SK-N-MC (cell line): ENCODE data around the gene ATE1.

Experiments
- EZH2 ChIP-seq: fragments of 200-600 bp; sonication (generic); IDR thresholded peaks from one replicate; pipeline ENCODE4 v1.6.1; 2017; ENCODE audit warnings: antibody characterized with exemption
- POLR2AphosphoS5 ChIP-seq: IDR thresholded peaks from 2 replicates; pipeline ENCODE4 v1.6.1; 2012; ENCODE audit warnings: mild to moderate bottlenecking, low read depth, low read length, borderline replicate concordance

DNA sequence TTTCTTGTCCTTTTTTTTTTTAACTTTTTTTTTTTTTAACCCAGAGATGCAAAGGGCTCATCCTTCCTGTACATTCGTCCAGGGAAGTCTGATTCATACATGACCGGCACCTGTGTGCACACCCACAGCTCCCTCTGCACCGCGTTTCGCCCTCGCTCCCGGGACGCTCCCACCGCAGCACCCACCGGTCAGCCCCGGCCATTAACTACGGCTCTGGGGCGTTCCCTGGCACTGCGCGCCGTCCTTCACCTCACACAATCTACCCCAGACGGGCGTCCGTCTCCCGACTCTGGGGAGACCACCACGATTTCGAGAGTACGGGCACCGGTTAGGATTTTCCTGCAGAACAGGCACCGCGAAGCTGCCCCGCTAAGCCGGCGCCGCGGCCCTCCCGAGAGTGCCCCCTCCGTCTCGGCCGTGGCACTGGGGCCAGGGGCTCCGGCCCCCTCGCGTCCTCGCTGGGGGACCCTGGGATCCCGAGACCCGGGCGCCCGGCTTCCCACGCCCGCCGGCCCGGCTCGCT lies 452 bp downstream of the ATE1 start:
- TF ChIP-seq EZH2 (no peak), POLR2AphosphoS5 (no peak)
